HEK293T (cell line): Measurements from ENCODE around the gene TBL1X.

Experiments used
- BHLHE40 ChIP-seq: fragments of 450-650 bp; IDR thresholded peaks from 2 replicates; pipeline ENCODE4 v1.6.1; 2016; ENCODE audit warnings: mild to moderate bottlenecking, moderate library complexity, borderline replicate concordance
- ELF4 ChIP-seq: fragments of 450-650 bp; IDR thresholded peaks from 2 replicates; pipeline ENCODE4 v1.6.1; 2017; ENCODE audit warnings: antibody characterized with exemption
- FOXK2 ChIP-seq: fragments of 450-650 bp; IDR thresholded peaks from 2 replicates; pipeline ENCODE4 v1.6.1; 2016; ENCODE audit warnings: mild to moderate bottlenecking
- TARDBP ChIP-seq: fragments of 450-650 bp; IDR thresholded peaks from 2 replicates; pipeline ENCODE4 v1.6.1; 2016
- ZNF384 ChIP-seq: fragments of 450-650 bp; IDR thresholded peaks from 2 replicates; pipeline ENCODE4 v1.6.1; 2016

- no peak for TF ChIP-seq ELF4
- no peak for TF ChIP-seq ZNF384
- TF ChIP-seq FOXK2, result no peak
- TF ChIP-seq BHLHE40, result no peak
- no peak for TF ChIP-seq TARDBP
These were observed 228.6 kb downstream of the TBL1X start for GRCh38 chrX:9693307-9694001.
